Stimulated activated CD8-positive, alpha-beta memory T cell treated with anti-CD3 and anti-CD28 coated beads, Interleukin-7, amount 100 ng/mL, for 1 hour (primary cell): ENCODE measurements around the gene SWT1.

Source experiments
- DNase-seq, 2 donors: peaks; one replicate each; pipeline ENCODE4 v3.0.0-alpha.2; 2020; ENCODE audit warnings: low read depth in 2 of 2

SWT1 gene, protein sequence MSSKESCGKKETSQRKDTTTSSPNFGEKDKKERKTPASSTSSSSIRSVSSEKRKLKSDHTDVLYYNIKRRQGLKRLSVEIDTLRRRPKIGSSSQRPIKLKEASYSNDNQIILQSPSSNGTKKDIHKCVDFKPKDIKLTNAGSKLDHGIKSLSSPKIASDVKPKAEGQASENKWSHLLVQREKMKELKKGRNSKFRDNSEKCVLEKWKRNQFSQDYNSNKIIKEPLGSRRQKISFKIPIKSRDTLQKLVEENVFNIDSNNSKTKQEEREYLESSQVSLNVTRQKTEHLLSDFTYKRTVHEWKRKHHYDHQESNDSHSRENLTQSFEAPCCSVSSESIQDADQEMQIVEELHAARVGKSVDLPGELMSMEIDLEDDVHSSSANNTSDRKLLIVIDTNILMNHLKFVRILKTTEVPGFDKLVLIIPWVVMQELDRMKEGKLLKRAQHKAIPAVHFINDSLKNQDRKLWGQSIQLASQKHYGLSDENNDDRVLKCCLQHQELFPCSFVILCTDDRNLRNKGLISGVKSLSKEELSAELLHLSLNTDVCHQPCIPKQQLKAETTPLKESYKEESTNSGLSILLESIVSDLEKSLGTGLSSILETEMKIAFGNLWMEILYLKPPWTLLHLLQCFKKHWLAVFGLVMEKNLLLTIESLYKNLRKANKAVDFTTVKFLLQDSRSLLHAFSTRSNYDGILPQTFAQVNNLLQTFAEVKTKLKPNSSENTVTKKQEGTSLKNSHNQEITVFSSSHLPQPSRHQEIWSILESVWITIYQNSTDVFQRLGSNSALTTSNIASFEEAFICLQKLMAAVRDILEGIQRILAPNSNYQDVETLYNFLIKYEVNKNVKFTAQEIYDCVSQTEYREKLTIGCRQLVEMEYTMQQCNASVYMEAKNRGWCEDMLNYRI

DNA sequence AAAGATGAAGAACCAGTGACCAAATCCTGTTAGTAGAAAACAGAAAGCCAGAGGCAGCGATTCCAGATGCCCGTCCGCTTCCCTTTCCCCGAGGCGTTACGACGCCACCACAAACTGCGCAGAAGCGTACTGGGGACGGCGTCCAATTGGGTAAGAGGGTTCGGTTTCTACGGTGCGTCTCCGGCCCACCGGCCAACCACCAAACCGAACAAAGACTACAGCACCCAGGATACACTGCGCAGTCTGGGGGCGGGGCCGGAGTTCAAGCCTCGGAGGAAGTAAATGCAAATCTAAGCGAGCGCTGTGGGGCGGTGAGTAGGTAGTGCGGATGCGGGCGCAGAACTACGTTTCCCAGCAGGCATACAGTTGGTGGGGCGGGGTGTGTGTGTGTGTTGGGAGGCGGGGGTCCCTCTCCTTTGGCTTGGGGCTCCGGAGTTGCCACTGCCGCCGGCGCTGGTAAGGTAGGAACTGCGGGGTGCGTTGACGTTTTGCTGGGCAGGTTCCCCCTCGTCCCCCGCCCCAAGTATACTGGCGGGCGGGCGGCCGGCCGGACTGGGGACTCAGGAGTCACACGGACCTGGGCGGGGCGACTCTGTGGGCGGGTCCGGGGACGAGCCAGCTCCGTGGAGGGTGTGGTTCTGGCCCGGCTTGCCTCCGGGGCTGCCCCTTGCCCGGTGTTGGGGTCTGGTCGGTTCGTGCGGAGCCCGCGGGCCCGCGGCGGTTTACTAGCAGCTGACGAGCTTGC, at the start of gene SWT1, which contains the start of gene TRMT1L:
Gene SWT1, plus strand, starts transcription at position 314 of the 745 bp plus-strand sequence. CDS start 3,675 bp downstream, outside the sequence.
Gene TRMT1L, minus strand, starts transcription at position 100 of the 745 bp plus-strand sequence. CDS start 241 bp downstream, outside the sequence.
- peak; percentile 95 to 97 for DNase-seq

DNA sequence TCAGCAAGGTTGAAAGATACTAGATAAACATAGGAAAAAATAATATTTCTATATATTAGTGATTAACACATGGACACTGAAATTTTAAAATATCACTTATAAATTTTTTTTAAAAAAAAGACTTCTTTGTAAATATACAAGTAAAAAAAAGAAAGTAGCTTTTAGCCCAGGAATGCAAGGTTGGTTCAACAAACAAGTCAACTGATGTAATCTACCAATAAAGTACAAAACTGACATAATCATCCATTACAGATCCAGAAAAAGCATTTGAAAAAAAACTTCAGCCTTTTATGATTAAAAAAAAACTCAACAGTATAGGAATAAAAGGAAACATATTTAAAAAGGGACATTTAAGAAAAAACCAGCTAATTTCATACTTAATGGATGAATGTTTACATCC, 48.6 kb upstream of the SWT1 start:
- no peak for DNase-seq

DNA sequence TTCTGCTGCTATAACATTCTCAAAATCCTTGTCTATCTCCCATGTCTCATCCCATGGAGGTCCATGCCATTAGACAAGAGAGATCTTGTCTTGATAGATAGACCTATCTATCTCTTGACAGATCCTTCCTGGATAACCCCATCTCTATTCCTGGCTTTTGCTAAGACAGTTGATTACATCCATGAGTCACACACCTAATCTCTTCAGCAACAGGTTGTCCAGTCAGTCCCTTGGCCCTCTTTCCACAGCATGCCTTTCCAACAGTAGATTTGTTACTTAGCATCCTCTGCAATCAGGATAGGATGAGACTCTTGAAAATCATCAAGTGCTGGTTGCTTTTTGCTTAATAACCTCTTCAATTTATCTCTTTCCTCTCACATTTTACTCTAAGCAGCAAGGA, 46.8 kb upstream of the SWT1 start:
- DNase-seq: no peak

DNA sequence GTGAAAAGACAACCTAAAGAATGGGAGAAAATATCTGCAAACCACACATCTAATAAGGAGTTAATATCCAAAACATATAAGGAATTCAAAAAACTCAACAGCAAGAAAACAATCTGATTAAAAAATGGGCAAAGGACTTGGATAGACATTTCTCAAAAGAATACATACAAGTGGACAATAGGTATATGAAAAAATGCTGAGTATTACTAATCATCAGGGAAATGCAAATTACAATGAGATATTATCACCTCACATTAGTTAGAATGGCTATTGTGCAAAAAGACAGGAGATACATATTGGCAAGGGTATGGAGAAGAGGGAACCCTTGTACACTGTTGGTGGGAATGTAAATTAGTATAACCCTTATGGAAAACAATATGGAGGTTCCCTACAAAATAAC, 45.1 kb upstream of the SWT1 start:
- no peak for DNase-seq

DNA sequence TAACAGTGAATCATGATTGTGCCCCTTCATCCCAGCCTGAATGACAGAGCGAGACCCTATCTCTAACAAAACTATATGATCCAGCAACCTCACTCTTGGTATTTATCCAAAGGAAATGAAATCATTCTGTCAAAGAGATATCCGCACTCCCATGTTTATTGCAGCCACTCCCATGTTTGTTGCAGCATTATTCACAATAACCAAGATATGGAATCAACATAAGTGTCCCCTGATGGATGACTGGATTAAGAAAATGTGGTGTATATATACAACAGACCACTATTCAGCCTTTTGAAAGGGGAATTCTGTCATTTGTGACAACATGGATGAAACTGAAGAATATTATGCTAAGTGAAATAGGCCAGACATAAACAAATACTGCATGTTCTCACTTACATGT, 44.6 kb upstream of the SWT1 start:
- no peak for DNase-seq

DNA sequence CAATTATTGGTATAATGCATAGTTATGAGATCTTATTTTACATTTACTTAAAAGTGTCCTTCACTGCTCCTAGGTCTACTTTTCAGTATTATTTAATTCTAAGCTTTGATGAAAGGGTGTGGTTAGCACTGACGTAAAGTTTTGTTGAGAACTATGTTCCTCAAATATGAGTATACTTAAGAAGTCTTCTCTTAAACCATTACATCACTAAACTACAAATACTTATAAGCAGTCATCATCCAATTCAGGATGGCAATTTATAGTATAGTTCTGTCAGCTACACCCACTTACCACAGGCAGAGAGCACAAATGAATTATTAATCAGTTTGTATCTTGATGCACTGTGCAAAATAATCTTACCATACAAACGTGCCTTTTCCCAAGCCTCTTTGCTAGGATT, 27.3 kb upstream of the SWT1 start:
- DNase-seq: no peak

DNA sequence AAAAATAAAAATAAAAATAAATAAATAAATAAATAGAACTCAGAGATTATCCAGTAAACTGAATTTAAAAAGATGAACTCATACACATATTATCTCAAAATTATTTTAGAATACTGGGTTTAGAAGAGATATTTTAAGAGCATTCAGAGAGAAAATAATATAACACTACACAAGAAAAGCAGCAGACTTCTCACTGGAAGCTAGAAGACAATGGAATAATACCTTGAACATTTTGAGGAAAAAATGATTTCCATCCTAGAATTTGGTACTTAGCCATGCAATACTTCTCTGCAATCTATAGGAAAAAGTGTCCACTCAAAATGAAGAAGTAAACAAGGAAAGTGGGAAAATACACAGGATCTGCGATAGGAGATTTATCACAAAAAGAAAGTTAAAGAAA, 24.4 kb upstream of the SWT1 start:
- no peak for DNase-seq

DNA sequence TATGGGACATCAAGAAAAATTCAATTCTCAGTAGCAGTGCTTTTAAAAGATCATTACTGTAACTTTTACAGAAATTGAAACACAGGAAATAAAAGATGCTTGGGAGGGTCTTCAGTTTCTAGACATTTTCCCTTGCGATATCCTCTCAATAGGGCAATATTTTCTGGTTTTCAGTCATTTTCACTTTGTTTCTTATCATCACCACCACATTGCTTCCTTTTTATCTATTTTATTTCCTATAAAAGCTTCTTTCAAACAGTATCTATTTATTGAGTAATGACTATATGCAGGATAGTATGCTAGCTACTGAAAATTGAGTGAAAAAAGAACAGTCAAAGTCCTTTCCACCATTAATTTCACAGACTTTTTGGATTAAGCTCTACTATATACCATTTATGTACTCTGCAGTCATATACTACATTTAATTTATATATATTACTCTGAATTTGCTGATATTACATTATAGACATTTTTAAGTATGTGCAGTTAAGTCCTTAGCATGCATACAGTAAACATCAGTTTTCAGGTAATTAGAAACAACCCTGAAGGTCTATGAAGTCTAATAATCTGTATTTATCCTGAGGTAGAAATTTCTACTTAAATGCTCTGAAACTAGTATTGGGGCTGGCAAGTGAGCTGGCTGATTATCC, 18.9 kb upstream of the SWT1 start:
- DNase-seq: no peak

DNA sequence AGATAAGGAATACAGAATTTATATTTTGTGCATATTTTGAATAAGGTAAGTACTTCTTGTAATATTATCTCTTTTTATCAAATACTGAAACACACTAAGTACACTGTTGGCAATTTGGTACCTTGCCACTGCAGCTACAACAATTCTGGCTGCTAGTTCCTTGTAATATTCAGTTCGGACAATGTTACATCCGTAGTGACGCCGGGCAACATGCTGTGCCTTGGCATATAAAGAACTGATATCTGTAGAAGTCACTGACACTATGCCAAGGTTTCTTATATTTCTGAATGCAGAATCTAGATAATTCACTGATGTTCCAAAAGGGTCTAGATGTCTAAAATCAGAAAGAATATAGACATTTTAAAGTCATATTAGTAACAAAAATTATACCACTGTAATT, 17.7 kb upstream of the SWT1 start:
- DNase-seq: no peak

DNA sequence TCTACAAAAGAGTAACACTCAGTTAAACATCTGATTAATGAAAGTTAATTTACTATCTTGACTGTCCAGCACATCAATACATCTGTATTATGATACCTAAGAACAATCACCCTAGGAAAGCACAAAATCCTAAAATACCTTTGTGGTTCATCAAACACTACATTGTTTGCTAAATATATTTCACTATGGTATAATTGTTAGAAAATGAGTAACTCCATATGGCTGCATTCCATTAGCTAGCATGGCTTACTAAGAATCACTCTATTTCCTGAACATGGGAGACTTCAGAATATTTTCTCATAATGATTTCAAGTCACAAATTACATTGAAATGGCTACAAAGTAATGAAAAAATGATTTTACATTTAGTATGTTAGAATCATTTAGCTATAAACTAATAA, 12.7 kb upstream of the SWT1 start:
- no peak for DNase-seq

DNA sequence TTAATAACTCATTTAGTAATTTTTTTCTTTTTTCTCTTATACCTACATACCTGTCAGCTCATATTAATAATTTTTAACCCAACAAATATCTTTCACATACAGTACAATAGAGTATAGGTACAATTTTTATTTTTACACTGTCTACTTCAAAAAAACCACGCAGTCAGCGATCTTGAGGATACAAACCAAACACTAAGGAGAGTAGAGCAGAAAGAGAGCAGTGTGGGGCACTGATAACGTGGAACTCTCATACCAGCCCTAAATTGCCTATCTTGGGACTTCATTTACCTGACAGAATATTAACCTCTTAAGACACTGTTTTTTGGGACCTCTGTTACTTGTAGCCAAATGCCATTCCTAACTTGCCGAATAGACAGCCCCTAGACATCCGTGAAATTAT, 5.8 kb upstream of the SWT1 start:
- no peak for DNase-seq

DNA sequence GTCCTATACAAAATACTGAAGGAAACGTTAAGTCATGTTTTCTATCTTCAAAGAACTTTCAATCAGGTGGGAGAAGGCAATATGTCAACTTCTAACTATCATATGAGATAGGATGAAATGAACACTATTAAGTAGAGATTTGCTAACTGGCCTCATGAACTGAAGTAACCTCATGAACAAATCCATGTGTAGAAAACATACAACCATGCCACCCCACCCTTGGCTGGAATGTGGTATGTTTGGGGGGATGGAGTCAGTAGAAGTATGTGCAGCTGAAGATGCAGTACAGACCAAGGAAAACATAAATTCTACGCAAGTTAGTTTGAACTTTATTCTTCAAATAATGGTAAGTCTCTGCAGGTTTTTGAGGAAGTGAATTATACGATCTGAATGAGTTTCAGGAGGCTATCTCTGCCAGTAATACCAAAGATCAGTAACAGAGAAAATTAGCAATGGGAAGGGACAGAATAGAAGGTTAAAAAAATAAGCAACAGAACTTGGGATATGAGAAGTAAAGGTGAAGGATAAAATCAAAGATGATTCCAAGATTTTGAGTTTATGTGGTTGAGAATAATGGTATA, 4.7 kb upstream of the SWT1 start:
- DNase-seq: no peak

DNA sequence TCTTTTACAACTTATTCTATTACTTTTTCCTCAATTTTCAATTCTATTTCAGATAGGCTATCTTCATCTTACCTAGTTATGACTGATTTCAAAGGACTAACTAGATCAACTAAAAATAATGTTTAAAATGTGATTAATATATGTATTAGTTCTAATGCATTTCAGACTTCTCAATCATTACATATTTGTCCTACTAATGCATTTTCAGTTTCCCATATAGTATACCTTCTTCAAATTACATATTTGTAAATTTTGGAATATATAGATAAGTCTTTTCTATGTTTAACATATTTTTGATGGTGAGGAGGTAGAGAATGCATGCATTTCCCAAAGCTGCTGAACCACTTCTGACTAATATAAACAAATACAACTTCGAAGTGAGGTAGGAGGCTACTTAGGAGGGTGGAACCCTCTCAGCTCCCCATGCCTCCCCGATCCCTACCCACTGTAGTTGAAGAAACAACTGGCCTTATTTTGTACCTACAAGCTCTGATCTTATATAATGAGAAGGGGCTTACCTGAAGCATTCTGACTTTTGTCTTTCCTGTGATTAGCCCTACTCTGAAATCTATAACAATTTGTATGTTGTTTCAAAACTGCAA, 2.0 kb upstream of the SWT1 start:
- DNase-seq: no peak

DNA sequence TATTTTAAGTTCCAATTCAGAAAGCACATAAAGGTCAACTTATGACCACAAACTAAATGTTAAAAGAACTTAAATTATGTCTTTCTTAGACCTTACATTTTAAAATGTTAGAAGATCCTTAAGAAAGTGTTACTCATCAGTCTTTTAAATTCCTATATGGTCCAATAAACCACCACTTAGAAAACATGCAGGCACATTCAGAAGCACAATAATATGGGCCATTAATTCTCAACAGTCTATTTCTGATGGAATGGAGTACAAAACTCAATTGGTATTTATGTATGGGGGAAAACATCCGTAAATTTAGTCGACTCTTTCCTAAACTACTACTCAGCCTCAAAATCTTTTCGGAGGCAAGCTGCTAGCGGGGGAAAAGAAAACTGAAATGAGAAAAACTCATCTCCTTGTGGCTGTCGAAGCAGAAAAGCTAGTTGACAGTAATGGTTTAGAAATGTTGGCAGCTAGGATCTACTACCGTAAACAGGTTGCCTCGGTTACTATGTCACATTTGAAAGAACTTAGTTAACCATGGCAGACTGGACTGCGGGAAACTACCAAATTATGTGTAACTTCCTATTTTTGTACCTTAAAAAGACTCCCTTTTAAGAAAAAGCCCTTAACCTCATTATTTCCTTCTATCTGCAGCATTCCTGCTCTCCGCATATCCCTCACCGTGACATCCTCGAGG, 1.2 kb upstream of the SWT1 start:
- no peak for DNase-seq

DNA sequence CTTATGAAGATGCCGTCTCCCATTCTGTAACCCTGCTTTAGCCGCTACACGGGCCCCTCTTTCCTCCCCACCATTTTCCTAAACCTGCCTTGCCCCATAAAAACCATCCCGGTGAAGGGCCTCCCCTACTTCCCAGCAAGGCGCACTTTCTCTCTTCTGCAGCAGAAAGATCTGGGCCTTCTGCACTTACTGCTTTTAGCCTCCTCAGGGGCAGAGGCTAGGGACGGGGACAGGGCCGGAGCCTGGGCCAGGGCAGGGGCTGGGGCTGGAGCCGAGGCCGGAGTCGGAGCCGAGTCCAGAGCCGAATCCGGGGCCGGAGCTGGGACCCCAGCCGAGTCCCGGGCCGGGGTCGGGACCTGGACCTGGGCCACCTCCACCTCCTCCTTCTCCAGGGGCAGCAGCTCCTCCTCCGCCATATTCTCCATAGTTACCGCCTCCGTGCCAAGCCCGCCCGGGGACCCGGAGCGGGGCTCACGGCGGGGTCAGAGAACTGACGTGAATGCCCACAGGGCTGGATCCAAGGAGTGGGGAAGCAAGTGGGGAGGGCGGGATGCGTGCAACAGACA, 596 bp upstream of the SWT1 start:
- peak in 1 of 2 donors; percentile 13 for DNase-seq

DNA sequence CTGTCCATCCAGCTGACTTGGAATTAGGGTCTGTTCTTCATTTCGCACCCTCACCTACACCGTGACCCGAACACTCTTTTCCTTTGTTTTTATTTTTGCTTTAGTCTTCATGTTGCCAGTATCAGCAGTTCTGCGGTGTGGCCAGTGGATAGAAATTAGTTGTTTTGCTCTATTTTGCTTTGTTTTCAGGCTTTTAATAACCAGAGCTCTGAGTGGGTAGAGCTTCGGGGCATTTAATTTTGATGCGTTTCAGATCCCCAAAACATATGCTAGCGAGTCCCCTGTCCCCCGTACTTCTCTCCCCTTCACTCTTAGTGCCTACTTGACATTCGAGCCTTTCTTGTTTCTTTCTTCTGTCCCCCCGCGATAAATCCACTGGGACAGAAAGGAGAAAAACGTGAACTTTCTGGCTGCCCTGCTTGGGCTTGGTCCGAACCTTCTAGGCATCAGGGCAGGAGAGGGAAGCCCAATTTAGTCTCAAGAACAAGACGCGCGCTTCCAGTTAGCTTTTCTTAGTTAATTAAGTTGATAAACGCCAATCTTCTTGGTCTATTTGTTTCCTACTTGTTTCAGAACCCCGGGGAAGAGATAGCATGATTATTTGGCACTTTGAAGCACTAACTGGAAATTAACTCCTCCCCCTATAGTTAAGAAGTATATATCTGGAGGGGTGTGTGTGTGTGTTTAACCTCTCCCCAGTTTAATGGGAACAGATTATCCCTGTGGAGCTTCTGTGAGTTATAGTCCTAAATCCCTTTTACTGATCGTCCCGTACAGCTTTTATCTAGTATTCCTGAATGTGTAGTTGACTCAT, 839 bp downstream of the SWT1 start:
- DNase-seq: no peak

DNA sequence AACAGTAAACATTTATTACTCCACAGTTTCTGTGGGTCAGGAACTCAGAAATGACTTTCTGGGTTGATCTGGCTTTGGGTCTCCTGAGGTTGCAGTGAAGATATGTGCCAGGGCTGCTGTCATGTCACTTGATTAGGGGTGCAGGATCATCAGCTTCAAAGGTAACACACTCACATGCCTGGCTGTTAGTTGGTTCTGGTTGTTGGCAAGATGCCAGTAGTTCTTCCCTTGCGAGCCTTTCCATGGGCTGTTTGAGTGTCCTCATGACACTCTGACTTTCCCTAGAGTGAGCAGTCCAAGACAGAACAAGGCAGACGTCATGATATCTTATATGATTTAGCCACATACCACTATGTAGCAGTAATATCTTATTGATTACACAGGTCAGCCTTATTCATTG, 1.8 kb downstream of the SWT1 start:
- DNase-seq: no peak

DNA sequence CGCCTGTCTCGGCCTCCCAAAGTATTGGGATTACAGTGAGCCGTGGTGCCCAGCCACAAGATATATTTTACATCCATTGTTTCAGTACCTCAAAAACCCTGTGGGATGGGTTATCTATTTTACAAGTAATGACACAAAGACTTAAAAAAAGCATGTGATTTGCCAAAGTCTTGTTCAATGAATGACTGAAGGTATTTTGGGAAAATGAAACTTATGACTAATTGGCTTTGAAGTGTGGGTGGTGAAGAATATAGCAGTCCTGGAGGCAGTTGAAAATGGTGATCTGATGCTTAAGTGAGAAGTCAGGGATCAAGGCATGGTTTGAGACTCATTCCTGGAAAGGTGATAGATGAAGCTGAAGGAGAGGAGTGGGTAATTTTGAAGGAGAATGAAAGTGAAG, 3.0 kb downstream of the SWT1 start:
- DNase-seq: no peak

DNA sequence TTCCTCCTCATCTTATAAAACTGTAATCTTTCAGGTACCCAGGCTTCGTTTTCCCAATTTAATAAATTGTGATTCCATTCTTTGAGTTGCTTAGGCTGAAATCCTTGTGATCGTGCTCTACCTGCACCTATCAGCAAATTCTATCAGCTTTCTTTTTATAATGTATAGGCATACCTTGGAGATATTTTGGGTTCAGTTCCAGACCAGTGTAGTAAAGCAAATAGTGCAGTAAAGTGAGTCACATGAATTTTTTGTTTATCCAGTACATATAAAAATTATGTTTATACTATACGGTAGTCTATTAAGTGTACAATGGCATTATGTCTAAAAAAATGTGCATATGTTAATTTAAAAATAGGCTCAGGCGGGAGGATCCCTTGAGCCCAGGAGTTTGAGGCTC, 5.5 kb downstream of the SWT1 start:
- no peak for DNase-seq
